HG02798 (cell line): Measurements from ENCODE around the gene MASP2.
"Not testable (repeated sequence)": the region's sequence is repeated elsewhere in the genome, so short reads cannot be mapped to it uniquely, and the experiment has no call there.

ENCODE experiments used
- ATAC-seq: cut with Tn5 transposase; IDR thresholded peaks from one replicate; pipeline ENCODE4 v1.9.1; 2021; ENCODE audit warnings: mild to moderate bottlenecking; ENCODE audit not compliant: unreplicated experiment, poor library complexity

The MASP2 gene

GRCh38 chr1:10996100-10996499 lies 50.9 kb downstream of the MASP2 start:
- ATAC-seq = no peak

DNA sequence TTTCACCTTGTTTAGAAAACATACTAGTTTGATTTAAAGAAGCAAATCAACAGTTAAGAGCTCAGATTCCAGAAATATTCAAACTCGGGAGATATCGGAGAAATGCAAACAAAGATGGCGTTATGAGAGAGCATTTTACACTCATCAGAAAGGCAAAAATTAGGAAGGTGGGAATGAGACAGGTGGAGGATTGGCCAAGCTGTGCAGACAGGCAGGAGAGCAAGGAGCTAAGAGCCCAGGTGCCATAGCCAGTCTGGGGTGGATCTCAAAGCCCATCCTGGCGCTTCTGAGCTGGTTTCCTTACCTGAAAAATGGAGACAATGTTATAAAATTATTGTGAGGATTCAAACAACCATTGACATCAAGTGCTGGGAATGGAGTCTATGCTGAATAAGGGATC lies 54.2 kb downstream of the MASP2 start:
- ATAC-seq = no peak

DNA sequence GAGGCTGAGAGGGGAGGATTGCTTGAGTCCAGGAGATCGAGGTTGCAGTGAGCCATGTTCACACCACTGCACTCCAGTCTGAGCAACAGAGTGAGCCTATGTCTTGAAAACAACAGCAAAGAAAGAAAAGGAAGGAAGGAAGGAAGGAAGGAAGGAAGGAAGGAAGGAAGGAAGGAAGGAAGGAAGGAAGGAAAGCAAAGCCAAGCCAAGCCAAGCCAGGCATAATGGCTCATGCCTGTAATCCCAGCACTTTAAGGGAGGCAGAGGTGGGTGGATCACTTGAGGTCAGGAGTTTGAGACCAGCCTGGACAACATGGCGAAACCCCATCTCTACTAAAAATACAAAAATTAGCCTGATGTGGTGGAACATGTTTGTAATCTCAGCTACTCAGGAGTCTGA lies 55.0 kb downstream of the MASP2 start:
- ATAC-seq = not testable (repeated sequence)

- ATAC-seq = no peak
Measured at GRCh38 chr1:10990828-10991227, 56.2 kb downstream of the MASP2 start.

DNA sequence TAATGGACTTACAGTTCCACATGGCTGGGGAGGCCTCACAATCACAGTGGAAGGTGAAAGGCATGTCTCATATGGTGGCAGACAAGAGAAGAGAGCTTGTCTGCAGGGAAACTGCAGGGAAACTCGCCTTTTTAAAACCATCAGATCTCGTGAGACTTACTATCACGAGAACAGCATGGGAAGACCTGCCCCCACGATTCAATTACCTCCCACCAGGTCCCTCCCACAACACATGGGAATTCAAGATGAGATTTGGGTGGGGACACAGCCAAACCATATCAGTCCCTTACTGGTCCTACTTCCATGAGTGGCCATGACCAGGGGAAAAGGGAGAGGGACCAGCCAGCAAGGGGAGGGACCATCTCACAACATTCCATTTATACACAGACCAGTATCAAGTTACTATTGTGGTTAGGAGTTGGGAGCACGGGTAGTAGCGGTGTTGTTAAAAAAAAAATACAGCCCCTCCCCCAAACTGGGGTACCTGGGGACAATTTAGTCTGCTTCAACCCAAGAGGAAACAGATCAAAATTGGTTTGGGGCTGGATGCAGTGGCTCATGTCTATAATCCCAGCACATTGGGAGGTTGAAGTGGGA lies 57.0 kb downstream of the MASP2 start:
- ATAC-seq = not testable (repeated sequence)

GRCh38 chr1:10989095-10989494 lies 57.9 kb downstream of the MASP2 start:
- no peak for ATAC-seq

- ATAC-seq = no peak
Measured at GRCh38 chr1:10987840-10988417, 59.1 kb downstream of the MASP2 start.

DNA sequence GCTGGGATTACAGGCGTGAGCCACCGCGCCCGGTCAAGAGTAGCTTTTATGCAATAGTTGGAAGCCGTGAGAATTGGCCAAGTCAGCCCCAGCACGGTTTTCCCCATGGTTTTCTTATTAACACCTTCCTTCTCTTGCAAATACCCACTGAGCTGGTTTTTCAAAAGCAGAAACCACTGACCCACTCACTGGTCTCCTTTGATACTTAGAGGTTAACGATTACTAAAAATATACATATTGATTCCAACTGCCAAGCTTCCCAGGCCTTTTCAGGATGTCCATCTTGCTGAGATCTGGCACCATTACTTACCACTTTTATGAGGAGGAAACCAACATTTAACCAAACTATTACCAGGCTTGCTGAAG lies 60.5 kb downstream of the MASP2 start:
- peak; percentile 29 for ATAC-seq

GRCh38 chr1:10980841-10981727 lies 66.0 kb downstream of the MASP2 start:
- ATAC-seq = no peak

DNA sequence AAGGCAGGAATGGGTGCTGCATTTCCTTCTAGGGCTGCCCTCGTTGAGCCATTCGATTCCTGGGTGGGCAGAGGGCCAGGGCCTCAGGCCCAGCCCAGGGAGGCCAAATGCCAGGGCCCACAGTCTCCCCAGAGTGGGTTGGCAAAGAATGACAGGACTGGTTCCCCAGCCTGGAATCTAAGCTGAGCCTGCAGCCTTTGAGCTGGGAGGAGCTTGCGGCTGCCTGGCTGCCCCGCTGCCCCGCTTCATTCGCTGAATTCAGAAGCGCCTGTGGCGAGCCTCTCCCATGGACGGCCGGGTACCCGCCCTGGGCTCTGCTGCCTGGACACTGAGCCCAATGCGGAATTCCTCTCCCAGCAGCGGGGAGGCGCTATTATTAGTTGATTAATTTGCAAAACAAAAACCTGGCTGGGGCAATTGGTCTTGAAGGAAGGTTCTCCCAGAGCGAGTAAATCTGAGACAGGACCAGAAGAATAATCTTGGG lies 66.9 kb downstream of the MASP2 start:
- no peak for ATAC-seq

GRCh38 chr1:10979483-10979920 lies 67.5 kb downstream of the MASP2 start:
- ATAC-seq = no peak

DNA sequence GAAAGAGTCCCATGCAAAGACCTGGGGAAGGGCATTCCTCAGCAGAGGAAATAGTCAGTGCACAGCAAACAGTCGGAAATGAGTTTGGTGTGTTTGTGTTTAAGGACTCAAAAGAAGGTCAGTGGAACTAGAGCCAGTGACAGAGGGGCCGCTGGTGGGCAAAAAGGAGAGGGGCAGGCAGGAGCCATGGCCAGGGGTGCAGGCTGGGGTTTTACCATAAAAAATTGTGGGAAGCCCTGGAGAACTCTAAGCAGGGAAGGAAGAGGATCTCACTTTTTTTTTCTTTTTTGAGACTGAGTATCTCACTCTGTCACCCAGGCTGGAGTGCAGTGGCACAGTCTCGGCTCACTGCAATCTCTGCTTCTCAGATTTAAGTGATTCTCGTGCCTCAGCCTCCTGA lies 68.3 kb downstream of the MASP2 start:
- no peak for ATAC-seq
